ENCODE results near the gene FBXL22. TPM values are rescaled to one million over a fixed set of nuclear protein-coding genes. Genes with fewer than 3 reads are reported as not detected.

The FBXL22 gene
- total RNA-seq, 1 experiment from 2014 or later = 2.0 TPM

DNA sequence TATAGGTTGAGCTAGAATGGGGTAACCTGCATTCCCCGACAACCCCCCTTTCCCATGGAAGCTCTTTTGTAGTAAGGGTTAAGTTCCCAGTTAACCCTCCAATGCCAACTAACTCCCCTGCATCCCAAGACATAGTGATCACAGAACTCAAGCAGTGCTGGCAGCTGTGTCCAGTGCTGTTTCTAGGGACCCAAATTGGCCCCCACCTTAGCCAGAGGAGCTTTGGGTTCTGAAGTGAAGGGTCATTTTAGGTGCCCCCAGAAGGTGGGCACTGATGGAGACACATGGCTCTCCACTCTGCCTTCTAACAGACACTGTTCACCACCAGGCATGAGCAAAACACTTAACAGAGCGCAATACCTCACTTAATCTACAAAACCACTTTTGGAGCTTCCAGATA is 7.1 kb downstream of the FBXL22 start:
- BruUV-seq (replicated peaks) = no TSS peak
- Histone ChIP-seq H3K27me3 (ENCODE audit: low read length) (no peaks in the 10 kb centered on the region), H2AFZ (ENCODE audit: low read length) (no peak overlapping the region), H3K4me1 (ENCODE audit: insufficient read depth, low read length) (peaks cover 7% of the 10 kb centered on the region; the same call in 1 of the 2 replicates), H4K20me1 (ENCODE audit: low read length) (no peaks in the 10 kb centered on the region), H3K36me3 (ENCODE audit: low read depth, low read length) (peaks cover 5% of the 10 kb centered on the region; the same call in 1 of the 2 replicates), H3K9me2 (replicated peaks; ENCODE audit: low read length) (no peaks in the 10 kb centered on the region), H3K9me3 (ENCODE audit: low read length) (no peaks in the 10 kb centered on the region), H3K4me3 (ENCODE audit: low read length) (no peak overlapping the region), H3K27ac (ENCODE audit: low read length) (no peak overlapping the region), H3F3A (ENCODE audit: low read length, unreplicated experiment) (no peaks in the 10 kb centered on the region), H3K79me2 (ENCODE audit: low read length) (peaks cover 6% of the 10 kb centered on the region), H3K9ac (ENCODE audit: low read length) (no peak overlapping the region), H3K4me2 (ENCODE audit: low read length) (no peak overlapping the region)
- CTCF ChIA-PET = no interaction called here
- intact Hi-C loops (cut with micrococcal nuclease) = no loop called here
- no peak for DNase-seq
- no peak for TF ChIP-seq EZH2 (IDR thresholded peaks at IDR 0.05; ENCODE audit: low read length, unreplicated experiment)
- TF ChIP-seq CTCF (conservative IDR thresholded peaks at IDR 0.05; ENCODE audit: low read depth, low read length) = no peak
- no peak for TF ChIP-seq EZH2phosphoT487 (IDR thresholded peaks at IDR 0.05; ENCODE audit: borderline replicate concordance, low read length)
- POLR2A ChIA-PET (ENCODE audit: unreplicated experiment) = no interaction called here
- no peak for ATAC-seq

- Histone ChIP-seq H3K36me3 (ENCODE audit: low read depth, low read length) (peaks cover 5% of the 10 kb centered on the region; the same call in 1 of the 2 replicates), H3K4me3 (ENCODE audit: low read length) (no peak overlapping the region), H3F3A (ENCODE audit: low read length, unreplicated experiment) (no peaks in the 10 kb centered on the region), H3K4me2 (ENCODE audit: low read length) (no peak overlapping the region), H2AFZ (ENCODE audit: low read length) (no peak overlapping the region), H3K9me3 (ENCODE audit: low read length) (no peaks in the 10 kb centered on the region), H3K9ac (ENCODE audit: low read length) (no peak overlapping the region), H4K20me1 (ENCODE audit: low read length) (no peaks in the 10 kb centered on the region), H3K27me3 (ENCODE audit: low read length) (no peaks in the 10 kb centered on the region), H3K79me2 (ENCODE audit: low read length) (peaks cover 3% of the 10 kb centered on the region), H3K27ac (ENCODE audit: low read length) (no peak overlapping the region), H3K4me1 (ENCODE audit: insufficient read depth, low read length) (peaks cover 9% of the 10 kb centered on the region), H3K9me2 (replicated peaks; ENCODE audit: low read length) (no peaks in the 10 kb centered on the region)
- no peak for ATAC-seq
- TF ChIP-seq EZH2phosphoT487 (IDR thresholded peaks at IDR 0.05; ENCODE audit: borderline replicate concordance, low read length) (no peak), CTCF (conservative IDR thresholded peaks at IDR 0.05; ENCODE audit: low read depth, low read length) (no peak)
- CTCF ChIA-PET = no interaction called here
- intact Hi-C loops (cut with micrococcal nuclease) = no loop called here
- POLR2A ChIA-PET (ENCODE audit: unreplicated experiment) = no interaction called here
- no TSS peak for BruUV-seq (replicated peaks)
- DNase-seq = no peak
Measured at GRCh38 chr15:63605036-63605435, 7.8 kb downstream of the FBXL22 start.

DNA sequence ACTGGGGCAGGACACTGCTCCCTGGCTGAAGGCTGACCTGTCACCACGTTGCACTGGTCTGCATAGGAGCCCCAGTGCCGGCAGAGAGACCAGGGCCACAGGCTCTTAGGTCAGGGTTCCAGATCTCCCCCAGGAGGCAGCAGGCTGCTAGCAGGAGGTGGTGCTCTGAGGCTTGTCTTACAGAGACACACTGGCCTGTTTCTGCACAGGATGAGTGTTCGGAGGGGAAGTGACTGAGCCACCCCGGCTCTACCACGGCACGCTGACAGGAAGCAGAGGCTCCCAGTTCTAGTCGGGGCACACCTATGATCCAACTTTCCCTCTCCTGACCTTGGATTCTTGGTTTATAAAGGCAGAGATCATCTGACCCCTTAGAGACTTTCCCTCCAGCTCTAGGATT is 8.6 kb downstream of the FBXL22 start:
- Histone ChIP-seq H2AFZ (ENCODE audit: low read length) (no peak overlapping the region), H3K79me2 (ENCODE audit: low read length) (no peaks in the 10 kb centered on the region), H4K20me1 (ENCODE audit: low read length) (no peaks in the 10 kb centered on the region), H3K36me3 (ENCODE audit: low read depth, low read length) (peaks cover 5% of the 10 kb centered on the region; the same call in 1 of the 2 replicates), H3K4me3 (ENCODE audit: low read length) (no peak overlapping the region), H3K27ac (ENCODE audit: low read length) (no peak overlapping the region), H3K9ac (ENCODE audit: low read length) (no peak overlapping the region), H3K9me3 (ENCODE audit: low read length) (no peaks in the 10 kb centered on the region), H3K4me2 (ENCODE audit: low read length) (no peak overlapping the region), H3K4me1 (ENCODE audit: insufficient read depth, low read length) (peaks cover 14% of the 10 kb centered on the region), H3F3A (ENCODE audit: low read length, unreplicated experiment) (no peaks in the 10 kb centered on the region), H3K27me3 (ENCODE audit: low read length) (no peaks in the 10 kb centered on the region), H3K9me2 (replicated peaks; ENCODE audit: low read length) (no peaks in the 10 kb centered on the region)
- ATAC-seq = no peak
- POLR2A ChIA-PET (ENCODE audit: unreplicated experiment) = no interaction called here
- intact Hi-C loops (cut with micrococcal nuclease) = no loop called here
- no peak for TF ChIP-seq EZH2phosphoT487 (IDR thresholded peaks at IDR 0.05; ENCODE audit: borderline replicate concordance, low read length)
- no TSS peak for BruUV-seq (replicated peaks)
- DNase-seq = no peak
- CTCF ChIA-PET = no interaction called here

Data from PC-3 (cell line).